Glomerular visceral epithelial cell (primary cell): Measurements from ENCODE around the gene STIP1.

Experiments
- DNase-seq: peaks from one replicate; pipeline ENCODE4 v3.0.0-alpha.2; 2016; ENCODE audit errors: extremely low spot score

The STIP1 gene

DNA sequence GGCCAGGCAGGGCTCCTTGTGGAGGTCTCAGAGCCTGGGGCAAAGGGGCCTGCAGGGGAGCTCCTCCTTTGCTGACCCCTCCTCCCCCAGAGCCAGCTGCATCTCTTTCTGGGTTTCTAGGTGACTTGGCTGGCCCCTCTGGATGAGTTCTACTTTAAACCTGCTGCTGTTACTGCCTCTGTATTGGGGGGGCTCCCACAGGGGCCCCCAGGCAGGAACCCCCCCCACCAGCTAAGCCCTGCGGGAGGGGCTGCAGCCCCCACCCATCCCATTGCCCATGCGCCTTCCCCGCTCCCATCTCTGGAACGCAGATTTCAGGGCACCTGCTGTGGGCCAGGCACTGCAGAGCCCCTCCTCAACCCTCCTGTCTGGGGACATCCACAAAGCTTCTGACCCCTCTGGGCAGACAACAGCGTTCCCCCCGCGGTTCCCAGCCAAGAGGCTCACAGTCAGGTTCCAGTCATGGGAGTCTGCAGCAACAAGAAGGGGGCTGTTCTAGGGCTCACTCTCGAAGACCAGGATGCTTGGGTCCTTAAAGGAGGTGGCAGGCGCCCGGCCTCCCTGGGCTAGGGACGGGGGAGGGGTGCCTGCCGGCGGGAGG lies 64.5 kb downstream of the STIP1 start:
- no peak for DNase-seq

DNA sequence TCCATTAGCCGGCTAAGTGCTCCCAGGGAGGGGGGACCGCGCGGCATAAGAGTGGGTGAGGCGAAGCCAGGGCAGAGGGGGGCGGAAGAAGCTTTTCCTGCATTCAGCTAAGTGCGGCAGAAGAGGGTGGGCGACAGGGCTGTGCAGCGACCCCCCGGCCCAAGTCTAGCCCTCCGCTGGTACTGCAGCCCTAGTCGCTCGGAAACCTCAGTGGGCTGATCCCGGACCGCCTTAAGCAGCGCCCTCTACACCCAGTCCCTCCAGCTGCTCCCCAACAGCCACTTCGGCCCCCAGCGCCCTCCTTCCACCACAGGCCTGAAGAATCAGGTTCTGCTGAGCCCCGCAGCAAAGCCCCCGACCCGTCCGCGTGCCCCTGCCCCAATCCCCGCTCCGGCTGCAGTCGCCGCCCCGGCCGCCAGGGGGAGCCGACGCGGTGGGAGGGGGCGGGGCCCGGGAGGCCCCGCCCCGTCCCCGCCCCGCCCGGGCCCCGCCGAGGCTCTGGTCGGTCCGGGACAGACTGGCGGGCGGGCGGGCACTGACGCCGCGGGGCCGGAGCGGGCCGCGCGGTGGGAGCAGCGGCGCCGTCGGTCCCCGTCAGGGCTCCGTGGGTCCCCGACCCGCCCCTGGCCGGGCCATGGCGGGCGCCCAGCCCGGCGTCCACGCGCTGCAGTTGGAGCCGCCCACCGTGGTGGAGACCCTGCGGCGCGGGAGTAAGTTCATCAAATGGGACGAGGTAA lies 65.2 kb downstream of the STIP1 start, which contains the start of gene PLCB3:
PLCB3 (plus strand) TSS at position 515 of the 737 bp plus-strand sequence; CDS start at position 635, 120 bp downstream.
- peak; percentile 68 for DNase-seq

DNA sequence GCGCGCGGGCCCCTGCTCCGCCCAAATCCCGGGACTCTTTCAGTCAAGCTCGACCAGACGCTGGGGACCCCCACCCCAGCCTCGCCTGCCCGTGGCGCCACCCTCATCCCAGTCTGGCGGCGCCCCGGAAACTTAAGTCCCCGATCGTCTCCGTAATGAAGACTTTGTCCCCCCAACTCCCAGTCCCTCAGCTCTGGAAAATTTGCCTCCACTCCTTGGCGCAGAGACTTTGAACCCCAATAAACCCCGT lies 65.7 kb downstream of the STIP1 start:
- DNase-seq: no peak

DNA sequence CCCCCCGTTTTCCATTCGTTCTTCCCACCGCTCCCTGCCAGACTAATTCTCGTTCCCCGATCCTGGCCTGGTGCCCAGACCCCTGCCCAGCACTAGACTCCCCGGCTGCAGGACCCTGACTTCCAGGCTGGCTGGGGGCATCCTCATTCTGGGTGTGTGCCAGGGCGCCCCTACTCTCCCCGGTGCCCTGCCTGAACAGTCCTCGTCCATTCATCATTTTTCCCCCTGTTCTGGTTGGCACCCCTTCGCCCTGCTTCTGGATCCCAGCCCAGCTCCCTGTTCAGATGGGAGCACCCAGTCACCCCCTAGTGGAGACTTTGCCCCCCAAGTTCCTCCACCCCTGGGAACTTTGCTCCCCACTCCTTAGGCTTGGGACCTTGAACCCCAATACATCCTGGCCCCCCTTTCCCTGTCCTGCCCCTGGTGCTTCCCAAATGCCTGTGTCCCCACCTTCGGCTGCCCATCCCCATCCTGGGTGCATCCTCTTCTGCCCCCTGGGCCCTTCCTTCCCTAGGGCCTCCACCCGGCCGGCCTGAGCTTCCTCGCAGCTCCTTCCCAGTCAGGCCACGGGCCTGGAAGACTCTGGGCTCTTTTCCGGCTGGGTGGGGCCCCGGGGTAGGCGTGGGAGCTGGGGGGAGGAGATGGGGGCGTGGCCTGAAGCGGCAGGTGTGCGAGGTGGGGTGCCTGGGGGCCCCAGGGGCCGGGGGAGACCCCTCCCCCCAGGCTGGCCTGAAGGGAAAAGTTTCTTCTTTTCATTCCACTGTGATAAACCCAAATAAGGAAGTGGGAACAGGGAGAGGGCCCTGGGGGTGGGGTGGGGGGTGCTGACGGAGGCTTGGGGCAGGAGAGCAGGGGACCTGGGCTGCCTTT lies 66.3 kb downstream of the STIP1 start:
- peak; percentile 57 for DNase-seq

DNA sequence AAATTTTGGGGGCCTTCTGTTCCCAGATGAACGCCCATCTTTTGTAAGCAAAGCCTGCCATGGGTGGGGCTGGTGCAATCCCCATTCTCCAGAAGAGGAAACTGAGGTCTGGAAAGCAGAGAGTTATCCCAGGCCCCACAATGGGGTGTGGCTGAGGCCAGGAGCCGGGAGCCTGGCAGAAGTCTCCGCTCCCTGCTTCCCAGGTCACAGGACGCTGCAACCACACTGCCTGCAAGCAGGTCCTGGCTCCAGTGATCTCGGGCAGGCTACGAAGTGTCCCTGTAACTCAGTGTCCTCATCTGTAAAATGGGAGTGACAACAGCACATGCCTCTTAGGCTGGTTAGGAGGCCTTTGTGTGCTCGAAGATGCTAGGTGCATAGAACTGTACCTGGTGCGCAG lies 67.1 kb downstream of the STIP1 start:
- DNase-seq: no peak

DNA sequence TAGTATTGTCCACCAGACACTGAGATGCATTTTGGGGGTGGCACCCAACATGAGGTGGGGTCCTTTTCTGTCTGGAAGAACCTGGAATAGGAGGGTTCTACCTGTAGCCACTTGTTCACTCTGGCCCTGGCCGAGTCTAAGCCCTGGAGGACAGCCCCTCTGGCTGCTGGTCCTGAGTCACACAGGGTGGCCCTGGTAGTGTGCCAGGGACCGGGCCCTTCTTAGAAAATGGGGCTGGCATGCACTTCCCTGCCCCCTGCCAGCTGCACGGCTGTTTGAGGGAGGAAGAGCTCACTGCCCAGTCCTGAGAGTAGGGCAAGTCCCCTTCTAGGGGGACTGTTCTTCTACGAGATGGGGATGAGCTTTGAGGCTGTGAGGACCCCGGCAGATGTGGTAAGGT lies 67.5 kb downstream of the STIP1 start:
- no peak for DNase-seq
